A549 (cell line): ENCODE data around the gene SIGLEC8. TPM values are rescaled to one million over a fixed set of nuclear protein-coding genes. Genes with fewer than 3 reads are reported as not detected.
"Not testable (repeated sequence)": the region's sequence is repeated elsewhere in the genome, so short reads cannot be mapped to it uniquely, and the experiment has no call there.

Source experiments
- ATAC-seq, 2 experiments: fragments of 200-7000 bp in 1 of 2; fragments of >200 bp in 1 of 2; cut with Nextera tagmentation in 1 of 2; cut with Tn5 transposase in 1 of 2; 3 replicates each; pipeline versions ENCODE4 v1.8.0 to v1.9.1; 2018 to 2020; ENCODE audit warnings: mild to moderate bottlenecking in 1 of 2, moderate library complexity in 1 of 2
- CTCF ChIA-PET: fragments of 300-600 bp; sonication (Branson Sonifier 250); formaldehyde crosslinking; extraction: SDS; loops from one replicate; lab custom pipeline; 2021; ENCODE audit warnings: antibody characterized with exemption, inconsistent platforms; lab: Yijun Ruan, JAX
- POLR2A ChIA-PET: fragments of 350-600 bp; formaldehyde crosslinking; extraction: SDS; loops from one replicate; lab custom pipeline; 2021; ENCODE audit warnings: antibody characterized with exemption, inconsistent platforms; lab: Yijun Ruan, JAX
- DNase-seq, 2 experiments: peaks; one replicate each; pipeline versions ENCODE4 v3.0.0 to v3.0.0-alpha.2; 2011 to 2016; ENCODE audit warnings: low read depth in 1 of 2, low spot score in 1 of 2
- FAIRE-seq: peaks from 2 replicates; lab custom pipeline; 2011; peaks lifted over from hg19 to GRCh38; lab: Jason Lieb, UNC
- H3K27ac ChIP-seq, 2 experiments: fragments of >200 bp; sonication (Bioruptor Twin); formaldehyde crosslinking; 3 replicates each; pipeline ENCODE4 v1.5.1; 2016 to 2017
- H3K4me1 ChIP-seq: fragments of >200 bp; sonication (Bioruptor Twin); formaldehyde crosslinking; 3 replicates; pipeline ENCODE4 v1.6.1; 2016
- H3K4me2 ChIP-seq: fragments of >200 bp; sonication (Bioruptor Twin); formaldehyde crosslinking; 3 replicates; pipeline ENCODE4 v1.6.1; 2016
- H3K4me3 ChIP-seq: fragments of >200 bp; sonication (Bioruptor Twin); formaldehyde crosslinking; 3 replicates; pipeline ENCODE4 v1.5.1; 2016
- H3K9me3 ChIP-seq: fragments of >200 bp; sonication (Bioruptor Twin); formaldehyde crosslinking; 3 replicates; pipeline ENCODE4 v1.6.1; 2016
- ATOH8 ChIP-seq: fragments of 250-450 bp; sonication (Bioruptor Pico); IDR thresholded peaks from 2 replicates; pipeline ENCODE4 v1.5.0; 2020; ENCODE audit warnings: low read depth, mild to moderate bottlenecking, moderate library complexity
- CHD2 ChIP-seq: fragments of 150-350 bp; IDR thresholded peaks from 2 replicates; pipeline ENCODE4 v1.6.1; 2014; ENCODE audit warnings: low read length; ENCODE audit not compliant: partially characterized antibody
- CHD4 ChIP-seq: fragments of 200-600 bp; sonication (generic); IDR thresholded peaks from 2 replicates; pipeline ENCODE4 v1.6.1; 2016; ENCODE audit warnings: antibody characterized with exemption, mild to moderate bottlenecking, borderline replicate concordance
- CTCF ChIP-seq: fragments of >200 bp; sonication (Bioruptor Twin); formaldehyde crosslinking; IDR thresholded peaks from 3 replicates; pipeline ENCODE4 v1.5.1; 2016
- EHF ChIP-seq: fragments of 250-450 bp; sonication (Bioruptor Pico); IDR thresholded peaks from 2 replicates; pipeline ENCODE4 v1.5.0; 2020; ENCODE audit warnings: mild to moderate bottlenecking
- ELK1 ChIP-seq: fragments of 150-350 bp; IDR thresholded peaks from 2 replicates; pipeline ENCODE4 v1.6.1; 2014; ENCODE audit warnings: low read depth, mild to moderate bottlenecking, low read length
- ESRRA ChIP-seq: fragments of 150-350 bp; IDR thresholded peaks from 2 replicates; pipeline ENCODE4 v1.6.1; 2014; ENCODE audit warnings: mild to moderate bottlenecking, low read length, borderline replicate concordance
- HMGXB4 ChIP-seq: fragments of 250-450 bp; sonication (Bioruptor Pico); IDR thresholded peaks from 2 replicates; pipeline ENCODE4 v1.5.0; 2021; ENCODE audit warnings: mild to moderate bottlenecking, moderate library complexity, borderline replicate concordance
- HOXA7 ChIP-seq: fragments of 250-450 bp; sonication (Bioruptor Pico); IDR thresholded peaks from 2 replicates; pipeline ENCODE4 v1.5.0; 2020; ENCODE audit warnings: mild to moderate bottlenecking, moderate library complexity
- HOXB13 ChIP-seq: fragments of 250-450 bp; sonication (Bioruptor Pico); IDR thresholded peaks from 2 replicates; pipeline ENCODE4 v1.5.0; 2020; ENCODE audit warnings: low read depth, mild to moderate bottlenecking, moderate library complexity
- JUNB ChIP-seq: fragments of >200 bp; sonication (Bioruptor Twin); formaldehyde crosslinking; IDR thresholded peaks from 2 replicates; pipeline ENCODE4 v1.6.1; 2016
- MAFK ChIP-seq: fragments of 450-650 bp; IDR thresholded peaks from 2 replicates; pipeline ENCODE4 v1.6.1; 2014; ENCODE audit not compliant: partially characterized antibody
- NFE2L2 ChIP-seq: fragments of 150-350 bp; conservative IDR thresholded peaks from 2 replicates; pipeline ENCODE4 v1.6.1; 2014; ENCODE audit warnings: low read length
- NR3C1 ChIP-seq: fragments of >200 bp; sonication (Bioruptor Twin); formaldehyde crosslinking; IDR thresholded peaks from 3 replicates; pipeline ENCODE4 v1.6.1; 2017
- RCOR1 ChIP-seq: fragments of 150-350 bp; IDR thresholded peaks from 2 replicates; pipeline ENCODE4 v1.6.1; 2014; ENCODE audit warnings: antibody characterized with exemption, low read length, low read depth
- ZFP36 ChIP-seq: fragments of 450-650 bp; IDR thresholded peaks from 2 replicates; pipeline ENCODE4 v1.6.1; 2014; ENCODE audit warnings: borderline replicate concordance; ENCODE audit not compliant: partially characterized antibody
- WGBS: methylation state at CpG from one replicate; pipeline ENCODE4 v1.1.6; 2017; ENCODE audit errors: missing lambda C conversion rate; 5-methylcytosine and 5-hydroxymethylcytosine counted together
- polyA plus RNA-seq, 4 experiments: library from polyadenylated mRNA; depleted of rRNA in 3 of 4; stranded (reverse); fragments of >200 nt; fragmentation: RNase III in 1 of 4; extraction: RNeasy Plus Mini Kit Qiagen cat#74134 plus additional on column Dnase treatment in 1 of 4; gene quantifications; 2 replicates in 3 of 4; 3 replicates in 1 of 4; pipeline ENCODE4 v1.2.3, GENCODE V29; 2011 to 2017
- TF ChIP-seq, protein P1 (sequence below): fragments of >200 bp; sonication (Bioruptor Twin); formaldehyde crosslinking; IDR thresholded peaks from 3 replicates; pipeline ENCODE4 v1.6.1; 2016
- TF ChIP-seq, protein P2 (sequence below): fragments of 200-600 bp; sonication (generic); IDR thresholded peaks from 2 replicates; pipeline ENCODE4 v1.6.1; 2016; ENCODE audit warnings: antibody characterized with exemption, mild to moderate bottlenecking, moderate library complexity

The SIGLEC8 gene
- polyA plus RNA-seq, 2 of the 4 experiments (the other 2 are of a cell fraction) = not detected

GRCh38 chr19:51421229-51422052, 36.8 kb downstream of the SIGLEC8 start:
- Histone ChIP-seq H3K9me3 (no peaks in the 10 kb centered on the region), H3K4me3 (no peak overlapping the region), H3K4me2 (peak overlapping the region; percentile 31; the same call in 1 of the 3 replicates), H3K4me1 (no peaks in the 10 kb centered on the region), H3K27ac (no peak overlapping the region)
- CTCF ChIA-PET = interaction anchor here (0.5 to 4.5 kb wide), 61 partner anchors 9 to 425 kb away, joined by 3 to 33 read pairs (median 4); partner anchors contain the start of genes CLDND2, NKG7 and VSIG10L
- WGBS = 22% methylated on average over 21 of the region's 39 CpGs
- no peak for TF ChIP-seq NFE2L2
- FAIRE-seq (no peak), DNase-seq (no peak), ATAC-seq (peak; percentile 19 to 37; a peak in 3 of 6 replicates)
- POLR2A ChIA-PET = interaction anchor here (1.0 kb wide), 1 partner anchor 82 kb away, joined by 3 read pairs; no protein-coding TSS in a partner anchor

DNA sequence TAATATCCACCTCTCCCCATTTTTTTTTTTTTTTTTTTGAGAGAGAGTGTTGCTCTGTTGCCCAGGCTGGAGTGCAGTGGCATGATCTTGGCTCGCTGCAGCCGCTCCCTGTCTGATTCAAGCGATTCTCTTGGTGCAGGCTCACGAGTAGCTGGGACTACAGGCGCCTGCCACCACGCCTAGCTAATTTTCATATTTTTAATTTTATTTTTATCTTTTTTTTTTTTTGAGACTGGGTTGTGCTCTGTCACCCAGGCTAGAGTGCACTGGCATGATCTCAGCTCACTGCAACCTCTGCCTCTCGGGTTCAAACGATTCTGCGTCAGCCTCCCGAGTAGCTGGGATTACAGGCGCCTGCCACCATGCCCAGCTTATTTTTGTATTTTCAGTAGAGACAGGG, 37.7 kb downstream of the SIGLEC8 start:
- POLR2A ChIA-PET, H3K4me1 ChIP-seq, H3K9me3 ChIP-seq, H3K4me3 ChIP-seq, H3K4me2 ChIP-seq, DNase-seq, FAIRE-seq, ATAC-seq, H3K27ac ChIP-seq: not testable (repeated sequence)
- CTCF ChIA-PET = interaction anchor here (0.9 to 4.5 kb wide), 11 partner anchors 10 to 388 kb away, joined by 3 to 33 read pairs (median 8); partner anchors contain the start of gene CLDND2
- WGBS = 32% methylated on average over 11 of the region's 11 CpGs

DNA sequence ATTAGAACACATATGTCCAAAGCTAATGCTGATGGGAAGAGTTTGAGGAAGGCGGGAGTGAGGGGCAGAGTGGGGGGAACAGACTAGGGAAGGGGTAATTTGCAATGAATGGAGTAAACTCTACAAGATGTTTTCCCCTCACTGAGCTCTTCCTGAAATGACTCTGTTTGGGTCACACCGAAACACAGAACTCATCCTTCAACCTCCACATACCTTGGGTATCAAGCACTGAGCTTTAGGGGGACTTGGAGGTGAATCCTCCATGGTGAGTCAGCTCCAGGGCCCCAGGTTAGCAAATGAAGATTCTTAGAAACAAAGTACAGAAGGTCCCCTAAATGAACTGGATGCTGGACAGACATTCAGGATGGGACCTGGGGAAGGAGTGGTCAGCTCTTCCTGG, 39.5 kb downstream of the SIGLEC8 start:
- ATAC-seq = no peak
- Histone ChIP-seq H3K27ac (no peak overlapping the region), H3K4me3 (no peak overlapping the region), H3K4me2 (no peak overlapping the region), H3K9me3 (no peaks in the 10 kb centered on the region), H3K4me1 (no peaks in the 10 kb centered on the region)
- WGBS = 31% methylated on average over 2 of the region's 2 CpGs
- DNase-seq = no peak
- TF ChIP-seq ESRRA = no peak
- TF ChIP-seq MAFK = no peak
- TF ChIP-seq NR3C1 = no peak
- TF ChIP-seq JUNB = no peak
- TF ChIP-seq RCOR1 = no peak
- TF ChIP-seq, protein P1, sequence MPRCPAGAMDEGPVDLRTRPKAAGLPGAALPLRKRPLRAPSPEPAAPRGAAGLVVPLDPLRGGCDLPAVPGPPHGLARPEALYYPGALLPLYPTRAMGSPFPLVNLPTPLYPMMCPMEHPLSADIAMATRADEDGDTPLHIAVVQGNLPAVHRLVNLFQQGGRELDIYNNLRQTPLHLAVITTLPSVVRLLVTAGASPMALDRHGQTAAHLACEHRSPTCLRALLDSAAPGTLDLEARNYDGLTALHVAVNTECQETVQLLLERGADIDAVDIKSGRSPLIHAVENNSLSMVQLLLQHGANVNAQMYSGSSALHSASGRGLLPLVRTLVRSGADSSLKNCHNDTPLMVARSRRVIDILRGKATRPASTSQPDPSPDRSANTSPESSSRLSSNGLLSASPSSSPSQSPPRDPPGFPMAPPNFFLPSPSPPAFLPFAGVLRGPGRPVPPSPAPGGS = no peak
- TF ChIP-seq, protein P2, sequence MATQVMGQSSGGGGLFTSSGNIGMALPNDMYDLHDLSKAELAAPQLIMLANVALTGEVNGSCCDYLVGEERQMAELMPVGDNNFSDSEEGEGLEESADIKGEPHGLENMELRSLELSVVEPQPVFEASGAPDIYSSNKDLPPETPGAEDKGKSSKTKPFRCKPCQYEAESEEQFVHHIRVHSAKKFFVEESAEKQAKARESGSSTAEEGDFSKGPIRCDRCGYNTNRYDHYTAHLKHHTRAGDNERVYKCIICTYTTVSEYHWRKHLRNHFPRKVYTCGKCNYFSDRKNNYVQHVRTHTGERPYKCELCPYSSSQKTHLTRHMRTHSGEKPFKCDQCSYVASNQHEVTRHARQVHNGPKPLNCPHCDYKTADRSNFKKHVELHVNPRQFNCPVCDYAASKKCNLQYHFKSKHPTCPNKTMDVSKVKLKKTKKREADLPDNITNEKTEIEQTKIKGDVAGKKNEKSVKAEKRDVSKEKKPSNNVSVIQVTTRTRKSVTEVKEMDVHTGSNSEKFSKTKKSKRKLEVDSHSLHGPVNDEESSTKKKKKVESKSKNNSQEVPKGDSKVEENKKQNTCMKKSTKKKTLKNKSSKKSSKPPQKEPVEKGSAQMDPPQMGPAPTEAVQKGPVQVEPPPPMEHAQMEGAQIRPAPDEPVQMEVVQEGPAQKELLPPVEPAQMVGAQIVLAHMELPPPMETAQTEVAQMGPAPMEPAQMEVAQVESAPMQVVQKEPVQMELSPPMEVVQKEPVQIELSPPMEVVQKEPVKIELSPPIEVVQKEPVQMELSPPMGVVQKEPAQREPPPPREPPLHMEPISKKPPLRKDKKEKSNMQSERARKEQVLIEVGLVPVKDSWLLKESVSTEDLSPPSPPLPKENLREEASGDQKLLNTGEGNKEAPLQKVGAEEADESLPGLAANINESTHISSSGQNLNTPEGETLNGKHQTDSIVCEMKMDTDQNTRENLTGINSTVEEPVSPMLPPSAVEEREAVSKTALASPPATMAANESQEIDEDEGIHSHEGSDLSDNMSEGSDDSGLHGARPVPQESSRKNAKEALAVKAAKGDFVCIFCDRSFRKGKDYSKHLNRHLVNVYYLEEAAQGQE = no peak
- no peak for TF ChIP-seq ZFP36
- TF ChIP-seq HOXB13 = no peak
- TF ChIP-seq ELK1 = no peak
- no peak for TF ChIP-seq CTCF
- no peak for TF ChIP-seq CHD2
- no peak for TF ChIP-seq HOXA7 (CRISPR knock-in tag)
- TF ChIP-seq ATOH8 = no peak
- no peak for TF ChIP-seq EHF (CRISPR knock-in tag)
- TF ChIP-seq CHD4 = no peak
- no peak for TF ChIP-seq HMGXB4 (CRISPR knock-in tag)
- CTCF ChIA-PET = interaction anchor here (1.2 to 3.0 kb wide), 7 partner anchors 11 to 359 kb away, joined by 3 to 11 read pairs (median 7); no protein-coding TSS in a partner anchor
- POLR2A ChIA-PET = interaction anchor here (1.4 kb wide), 1 partner anchor 79 kb away, joined by 4 read pairs; no protein-coding TSS in a partner anchor
- FAIRE-seq = no peak
